ENCODE measurements around the gene MRPL37. TPM values are rescaled to one million over a fixed set of nuclear protein-coding genes. Genes with fewer than 3 reads are reported as not detected.

MRPL37 gene
- total RNA-seq, 3 donors from 2014 or later (not counting 1 experiment from before 2014, with no cell fraction given): 23.0 to 31.9 (median 28.8) TPM

- no peaks in the 10 kb centered on the region for H3K27me3 Mint-ChIP-seq (ENCODE audit: low read depth in 2 of 2)
- no peak overlapping the region for H3K4me3 Mint-ChIP-seq
Measured at GRCh38 chr1:54223441-54224202, 23.7 kb downstream of the MRPL37 start.

GRCh38 chr1:54224233-54224632 is 24.3 kb downstream of the MRPL37 start:
- DNase-seq: no peak
- H3K36me3 Mint-ChIP-seq: no peaks in the 10 kb centered on the region
- H3K4me3 Mint-ChIP-seq: no peak overlapping the region
- H3K27ac Mint-ChIP-seq: peak overlapping the region; percentile 55 to 74
- H3K4me1 Mint-ChIP-seq: peaks cover 4 to 39% of the 10 kb centered on the region in 2 donors
- intact Hi-C loops (cut with micrococcal nuclease): no loop called here
- no peak for ATAC-seq
- H3K27me3 Mint-ChIP-seq (ENCODE audit: low read depth in 2 of 2): no peaks in the 10 kb centered on the region
- H3K27me3 ChIP-seq (ENCODE audit: control insufficient read depth, insufficient read depth, low read length): no peaks in the 10 kb centered on the region
- H3K27ac ChIP-seq (ENCODE audit: low read length): no peak overlapping the region
- no peaks in the 10 kb centered on the region for H3K9me3 ChIP-seq (ENCODE audit: control insufficient read depth, insufficient read depth, low read length)
- no peaks in the 10 kb centered on the region for H3K9me3 Mint-ChIP-seq
- no peak overlapping the region for H3K4me3 ChIP-seq (ENCODE audit: low read length)
- WGBS (ENCODE audit: insufficient coverage): 93% methylated on average over 6 of the region's 6 CpGs
- peaks cover 8% of the 10 kb centered on the region for H3K4me1 ChIP-seq (ENCODE audit: control insufficient read depth, insufficient read depth, low read length)
- no peak for TF ChIP-seq CTCF (IDR thresholded peaks at IDR 0.05)
- H3K36me3 ChIP-seq (ENCODE audit: control insufficient read depth, insufficient read depth, low read length): peaks cover 13% of the 10 kb centered on the region

More at GRCh38 chr1:54223441-54224202, 23.7 kb downstream of the MRPL37 start:
- 95% methylated on average over 16 of the region's 16 CpGs for WGBS (ENCODE audit: insufficient coverage)
- Histone ChIP-seq H3K9me3 (ENCODE audit: control insufficient read depth, insufficient read depth, low read length) (no peaks in the 10 kb centered on the region), H3K36me3 (ENCODE audit: control insufficient read depth, insufficient read depth, low read length) (peaks cover 15% of the 10 kb centered on the region), H3K27me3 (ENCODE audit: control insufficient read depth, insufficient read depth, low read length) (no peaks in the 10 kb centered on the region), H3K4me3 (ENCODE audit: low read length) (no peak overlapping the region), H3K27ac (ENCODE audit: low read length) (no peak overlapping the region), H3K4me1 (ENCODE audit: control insufficient read depth, insufficient read depth, low read length) (peaks cover 5% of the 10 kb centered on the region)
- H3K36me3 Mint-ChIP-seq: no peaks in the 10 kb centered on the region
- no peak for TF ChIP-seq CTCF (IDR thresholded peaks at IDR 0.05)
- peak overlapping the region; percentile 55 to 74 for H3K27ac Mint-ChIP-seq
- no peaks in the 10 kb centered on the region for H3K9me3 Mint-ChIP-seq
- DNase-seq (no peak), ATAC-seq (no peak)
- H3K4me1 Mint-ChIP-seq: peaks cover 0 to 38% of the 10 kb centered on the region in 2 donors
- intact Hi-C loops (cut with micrococcal nuclease): no loop called here

- peak overlapping the region; percentile 7 to 58 for H3K27ac Mint-ChIP-seq
- no peaks in the 10 kb centered on the region for H3K27me3 Mint-ChIP-seq (ENCODE audit: low read depth in 2 of 2)
- H3K4me3 ChIP-seq (ENCODE audit: low read length): no peak overlapping the region
- no peak for TF ChIP-seq CTCF (IDR thresholded peaks at IDR 0.05)
- no peaks in the 10 kb centered on the region for H3K9me3 ChIP-seq (ENCODE audit: control insufficient read depth, insufficient read depth, low read length)
- no peaks in the 10 kb centered on the region for H3K9me3 Mint-ChIP-seq
- H3K4me3 Mint-ChIP-seq: no peak overlapping the region
- no peak for DNase-seq
- no peak overlapping the region for H3K27ac ChIP-seq (ENCODE audit: low read length)
- no peak for ATAC-seq
- H3K27me3 ChIP-seq (ENCODE audit: control insufficient read depth, insufficient read depth, low read length): no peaks in the 10 kb centered on the region
- intact Hi-C loops (cut with micrococcal nuclease): no loop called here
- peaks cover 12% of the 10 kb centered on the region for H3K4me1 ChIP-seq (ENCODE audit: control insufficient read depth, insufficient read depth, low read length)
- H3K36me3 ChIP-seq (ENCODE audit: control insufficient read depth, insufficient read depth, low read length): peaks cover 9% of the 10 kb centered on the region
- H3K36me3 Mint-ChIP-seq: no peaks in the 10 kb centered on the region
- peaks cover 5 to 42% of the 10 kb centered on the region in 2 donors for H3K4me1 Mint-ChIP-seq
- 98% methylated on average over 5 of the region's 6 CpGs for WGBS (ENCODE audit: insufficient coverage)
Measured at GRCh38 chr1:54225378-54225777, 25.4 kb downstream of the MRPL37 start.
